Measurements from ENCODE around the gene IFI44L.

IFI44L gene

DNA sequence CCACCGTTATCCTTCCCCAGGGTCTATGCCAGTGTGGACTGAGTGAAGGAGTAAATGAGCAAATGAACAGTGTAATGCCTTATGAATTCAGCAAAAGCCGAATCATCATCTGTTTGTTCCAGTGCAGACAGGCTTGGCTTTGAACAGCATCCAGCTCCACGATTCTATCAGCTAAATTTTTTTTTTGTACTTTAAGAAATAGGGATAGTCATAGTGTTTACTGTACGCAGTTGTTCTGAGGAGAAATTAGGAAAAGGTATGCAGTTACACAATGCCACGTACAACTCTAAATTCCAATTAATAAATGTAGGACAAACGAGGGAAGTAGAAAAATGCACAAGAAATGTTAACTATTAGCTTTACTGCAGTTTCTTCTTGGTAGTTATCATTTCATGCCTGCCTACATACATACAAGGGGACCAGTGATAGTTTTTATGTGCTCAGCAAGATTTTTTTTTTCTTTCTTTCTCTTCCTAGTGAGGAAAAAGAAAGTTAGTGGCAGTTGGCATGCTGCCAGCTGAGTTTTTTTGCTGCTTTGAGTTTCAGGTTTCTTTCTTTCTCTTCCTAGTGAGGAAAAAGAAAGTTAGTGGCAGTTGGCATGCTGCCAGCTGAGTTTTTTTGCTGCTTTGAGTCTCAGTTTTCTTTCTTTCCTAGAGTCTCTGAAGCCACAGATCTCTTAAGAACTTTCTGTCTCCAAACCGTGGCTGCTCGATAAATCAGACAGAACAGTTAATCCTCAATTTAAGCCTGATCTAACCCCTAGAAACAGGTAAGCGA, at the start of gene IFI44L:
TSS of gene IFI44L (plus strand) at position 646 of the 777 bp plus-strand sequence. CDS start 7,468 bp downstream, outside the sequence.
- DNase-seq = peak; percentile 37 to 72 (median 58)

- DNase-seq = no peak
Observed at GRCh38 chr1:78570539-78570938, 49.7 kb upstream of the IFI44L start.

DNA sequence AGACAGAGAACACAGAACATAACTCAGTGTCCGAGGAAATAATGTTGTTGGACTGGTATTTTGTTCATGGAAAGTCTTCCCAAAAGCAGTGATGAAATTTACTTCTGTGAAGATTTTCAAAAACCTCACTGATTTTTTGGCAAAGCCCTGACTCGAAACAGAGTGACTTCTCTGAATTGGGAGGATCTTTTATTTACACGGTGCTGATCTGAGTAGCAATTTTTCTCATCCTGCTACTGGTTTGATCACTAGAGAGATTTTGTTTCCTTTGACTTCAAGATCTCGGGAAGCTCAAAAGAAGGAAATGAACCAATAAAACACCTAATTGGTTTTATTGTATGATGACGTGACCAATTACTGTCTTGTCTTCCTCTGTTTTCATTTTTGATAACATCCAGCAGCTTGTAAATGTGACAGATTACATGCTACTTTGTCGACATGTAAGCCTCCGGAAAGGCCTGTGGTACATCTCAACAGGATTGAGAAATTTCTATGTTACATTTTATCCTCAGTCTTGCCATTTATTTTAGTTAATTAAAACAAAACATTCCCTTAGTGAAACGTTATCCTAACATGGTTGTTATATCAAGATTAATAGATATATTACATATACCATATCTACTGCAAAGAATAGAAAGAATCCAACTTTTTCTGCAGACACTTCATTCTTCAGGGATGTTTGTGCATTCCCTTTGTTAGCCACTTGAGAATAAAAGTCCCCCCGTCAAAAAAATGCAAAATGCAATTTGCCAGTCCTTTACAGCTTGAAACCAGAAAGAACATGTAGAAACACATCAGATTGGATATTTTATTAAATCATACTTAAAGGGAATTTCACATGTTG, 42.8 kb upstream of the IFI44L start:
- no peak for DNase-seq

DNA sequence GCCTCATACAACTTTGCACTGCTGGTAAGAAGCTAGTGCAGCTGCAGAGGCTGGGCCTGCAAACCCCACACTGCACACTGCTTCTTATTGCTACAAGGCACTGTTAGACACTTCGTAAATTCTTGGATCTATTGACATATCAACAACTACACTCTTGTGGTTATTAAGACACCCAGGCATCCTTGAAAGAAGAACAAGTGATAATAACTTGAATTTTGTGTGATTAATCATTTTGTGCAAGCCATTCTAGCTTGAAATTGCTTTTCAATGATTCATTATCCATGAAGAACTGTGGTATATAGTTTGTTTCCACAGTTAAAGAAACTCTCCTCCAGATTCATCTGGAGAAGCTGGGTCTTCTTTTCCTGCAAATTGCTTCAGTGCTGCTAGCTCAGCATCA, 33.7 kb upstream of the IFI44L start:
- DNase-seq = no peak

GRCh38 chr1:78587211-78587610, 33.0 kb upstream of the IFI44L start:
- DNase-seq = no peak

DNA sequence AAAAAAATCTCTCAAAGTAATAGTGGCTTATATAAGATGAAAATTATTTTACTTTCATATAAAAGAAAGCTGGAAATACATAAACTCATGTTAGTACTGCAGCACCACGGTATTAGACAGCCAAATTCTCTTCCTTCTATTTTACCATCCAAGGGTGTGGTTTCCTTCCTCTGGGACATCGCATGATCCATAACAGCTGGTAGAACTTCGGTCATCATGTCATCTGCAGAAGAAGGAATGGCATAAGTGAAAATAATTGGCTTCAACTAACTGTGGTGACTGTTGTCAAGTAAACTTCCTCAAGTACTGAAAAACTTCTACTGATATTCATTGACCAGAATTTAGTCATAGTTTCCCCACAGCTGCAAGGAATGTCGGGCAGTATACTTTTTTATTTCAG, 28.3 kb upstream of the IFI44L start:
- no peak for DNase-seq

DNA sequence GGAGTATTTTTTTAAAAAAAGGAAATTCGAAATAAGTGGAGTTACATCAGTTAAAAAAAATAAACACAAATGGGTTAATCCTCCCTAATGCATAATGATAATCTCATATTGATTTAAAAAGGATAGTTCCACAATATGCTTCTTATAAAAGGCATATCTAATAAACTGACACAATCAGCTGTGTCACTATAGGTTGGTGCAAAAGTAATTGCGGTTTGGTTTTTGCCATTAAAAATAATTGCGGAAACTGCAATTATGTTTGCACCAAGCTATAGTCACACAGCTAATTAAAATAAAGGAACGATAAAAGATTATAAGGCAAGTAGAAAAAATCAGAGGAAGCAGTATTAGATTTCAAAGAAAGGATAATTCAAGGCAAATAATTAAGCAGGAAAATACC, 21.0 kb upstream of the IFI44L start:
- no peak for DNase-seq

DNA sequence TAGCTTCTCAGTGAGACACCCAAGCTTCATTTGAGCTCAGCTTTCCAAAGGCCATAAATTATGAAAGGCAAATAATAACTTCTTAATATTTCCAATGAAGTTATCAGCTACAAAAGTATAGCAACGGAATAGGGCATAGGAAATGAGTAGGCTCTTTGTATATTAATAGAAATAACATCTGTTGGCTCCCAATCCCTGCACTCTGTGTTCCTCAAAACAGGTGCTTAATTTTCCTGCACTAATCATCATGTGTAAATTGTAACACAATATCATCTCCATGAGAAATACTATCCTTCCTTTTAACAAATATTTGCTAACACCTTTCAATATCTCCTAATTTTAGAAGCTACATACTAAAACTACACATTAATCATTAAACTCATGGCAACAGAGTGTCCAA, 19.2 kb upstream of the IFI44L start:
- DNase-seq = no peak

GRCh38 chr1:78603206-78603605, 17.0 kb upstream of the IFI44L start:
- DNase-seq = no peak

DNA sequence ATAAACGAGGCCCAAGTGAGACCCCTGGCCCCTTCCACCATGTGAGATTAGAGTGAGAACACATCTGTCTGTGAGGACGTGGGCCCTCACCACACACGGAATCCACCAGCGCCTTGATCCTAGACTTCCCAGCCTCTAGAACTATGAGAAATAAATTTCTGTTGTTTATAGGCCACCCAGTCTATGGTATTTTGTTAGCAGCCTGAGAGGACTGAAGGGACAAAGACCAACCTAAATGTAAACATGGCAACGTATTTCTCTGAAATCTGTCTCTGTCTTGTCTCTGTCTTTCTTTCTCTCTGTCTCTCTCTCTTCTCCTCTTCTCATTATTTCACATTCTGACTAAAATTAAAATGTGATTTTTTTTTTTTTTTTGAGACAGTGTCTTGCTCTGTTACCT, 15.6 kb upstream of the IFI44L start:
- DNase-seq = no peak

GRCh38 chr1:78606274-78606673, 14.0 kb upstream of the IFI44L start:
- DNase-seq = no peak

DNA sequence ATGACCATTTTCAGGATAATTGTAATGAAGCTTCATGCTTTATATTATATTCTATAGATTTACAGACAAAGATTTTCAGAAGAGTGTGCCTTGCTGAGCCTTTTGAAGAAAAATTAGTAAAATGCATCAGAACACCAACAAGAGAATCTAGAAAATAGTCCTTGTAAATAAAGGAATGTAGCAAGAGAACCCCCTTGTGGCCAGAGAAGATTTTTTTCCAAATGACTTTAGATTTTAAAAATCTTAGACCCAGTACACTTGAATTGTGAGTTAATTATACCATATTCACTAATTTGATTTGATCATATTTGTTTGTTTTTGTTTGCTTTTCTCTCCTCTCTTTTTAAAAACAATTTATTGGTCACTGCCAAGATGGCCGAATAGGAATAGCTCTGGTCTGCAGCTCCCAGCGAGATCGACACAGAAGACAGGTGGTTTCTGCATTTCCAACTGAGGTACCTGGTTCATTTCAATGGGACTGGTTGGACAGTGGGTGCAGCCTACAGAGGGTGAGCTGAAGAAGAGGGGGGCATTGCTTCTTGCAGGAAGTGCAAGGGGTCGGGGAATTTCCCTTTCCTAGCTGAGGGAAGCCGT, 12.8 kb upstream of the IFI44L start:
- no peak for DNase-seq

DNA sequence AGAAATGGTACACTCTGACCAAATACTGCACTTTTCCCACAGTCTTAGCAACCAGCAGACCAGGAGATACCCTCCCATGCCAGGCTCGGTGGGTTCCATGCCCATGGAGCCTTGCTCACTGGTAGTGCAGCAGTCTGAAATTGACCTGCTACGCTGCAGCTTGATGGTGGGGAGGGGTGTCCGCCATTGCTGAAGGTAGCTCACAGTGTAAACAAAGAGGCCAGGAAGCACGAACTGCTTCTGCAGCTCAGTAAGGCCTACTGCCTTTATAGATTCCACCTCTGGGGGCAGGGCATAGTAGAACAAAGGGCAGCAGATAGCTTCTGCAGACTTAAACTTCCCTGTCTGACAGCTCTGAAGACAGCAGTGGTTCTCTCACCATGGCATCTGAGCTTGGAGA, 12.3 kb upstream of the IFI44L start:
- DNase-seq = no peak

DNA sequence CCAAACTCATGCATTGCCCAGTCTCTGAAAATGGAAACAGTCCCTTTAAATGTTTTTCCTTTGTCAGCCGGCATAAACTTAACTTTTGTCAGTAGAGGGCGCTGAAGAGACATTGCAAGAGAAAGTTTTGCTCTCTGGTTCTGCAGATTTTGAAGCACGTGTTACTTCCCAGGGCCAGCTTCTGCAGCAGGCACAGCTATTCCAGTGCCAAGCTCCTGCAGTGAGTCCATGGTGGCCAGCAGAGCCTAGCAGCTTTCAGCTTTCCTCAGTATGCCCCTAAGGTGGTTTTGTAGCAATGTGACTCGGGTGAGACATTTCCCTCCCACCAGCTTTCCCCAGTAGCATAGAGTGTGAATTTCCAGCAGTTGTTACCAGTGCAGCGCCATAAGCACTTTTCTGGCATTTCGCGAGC, 2.6 kb upstream of the IFI44L start:
- DNase-seq = peak; percentile 28 to 84 (median 46)

DNA sequence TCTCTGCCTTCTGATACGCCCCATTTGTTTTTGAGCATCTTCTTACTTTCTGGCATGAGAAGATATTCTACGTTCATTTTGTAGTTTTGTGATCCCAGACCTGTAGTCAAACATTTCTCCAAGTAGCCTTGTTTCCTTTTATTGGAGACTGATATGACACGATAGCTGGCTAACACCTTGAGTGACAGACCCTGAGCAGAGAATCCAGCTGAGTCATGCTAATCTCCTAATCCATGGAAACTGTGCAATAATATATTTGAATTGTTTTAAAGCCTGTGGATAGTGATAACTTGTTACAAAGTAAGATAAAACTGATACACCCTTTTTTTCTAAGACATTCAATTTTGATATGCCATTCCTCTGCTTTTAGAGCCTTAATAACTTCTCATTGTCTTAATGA, 1.2 kb upstream of the IFI44L start:
- DNase-seq = peak in 1 of 6 experiments; percentile 5

GRCh38 chr1:78619446-78619802, 824 bp upstream of the IFI44L start:
- peak in 1 of 6 experiments; percentile 12 for DNase-seq

DNA sequence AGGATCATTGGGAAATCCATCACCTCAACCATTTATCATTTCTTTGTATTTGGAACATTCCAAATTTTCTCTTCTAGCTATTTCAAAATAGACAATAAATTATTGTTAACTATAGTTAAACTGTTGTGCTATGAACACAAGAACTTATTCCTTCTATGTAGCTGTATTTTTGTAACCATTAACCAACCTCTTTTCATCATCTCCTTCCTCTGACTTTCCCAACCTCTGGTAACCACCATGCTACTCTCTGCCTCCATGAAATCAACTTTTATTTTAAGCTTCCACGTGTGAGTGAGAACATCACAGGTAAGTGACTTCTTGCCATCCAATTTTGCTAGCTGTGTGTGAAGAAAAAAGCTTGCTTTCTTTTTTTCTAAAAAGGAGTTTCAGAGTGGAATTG, 418 bp downstream of the IFI44L start:
- peak in 1 of 6 experiments; percentile 41 for DNase-seq

DNA sequence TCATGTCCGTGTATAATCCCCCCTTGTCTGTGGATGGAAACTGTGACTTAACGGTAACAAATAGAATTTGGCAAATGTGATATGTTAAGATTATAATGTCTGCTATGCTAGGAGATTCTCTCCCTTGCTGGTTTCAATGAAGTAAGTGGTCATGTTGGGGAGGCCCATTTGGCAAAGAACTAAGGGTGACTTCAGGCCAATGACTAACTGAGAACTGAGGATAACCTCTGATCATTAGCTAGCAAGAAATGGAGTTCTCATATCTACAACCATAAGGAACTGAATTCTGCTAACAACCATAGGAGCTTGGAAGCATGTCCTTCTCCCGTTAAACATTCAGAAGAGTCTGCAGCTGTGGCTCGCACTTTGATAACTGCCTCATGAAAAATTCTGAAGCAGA, 2.3 kb downstream of the IFI44L start:
- no peak for DNase-seq

DNA sequence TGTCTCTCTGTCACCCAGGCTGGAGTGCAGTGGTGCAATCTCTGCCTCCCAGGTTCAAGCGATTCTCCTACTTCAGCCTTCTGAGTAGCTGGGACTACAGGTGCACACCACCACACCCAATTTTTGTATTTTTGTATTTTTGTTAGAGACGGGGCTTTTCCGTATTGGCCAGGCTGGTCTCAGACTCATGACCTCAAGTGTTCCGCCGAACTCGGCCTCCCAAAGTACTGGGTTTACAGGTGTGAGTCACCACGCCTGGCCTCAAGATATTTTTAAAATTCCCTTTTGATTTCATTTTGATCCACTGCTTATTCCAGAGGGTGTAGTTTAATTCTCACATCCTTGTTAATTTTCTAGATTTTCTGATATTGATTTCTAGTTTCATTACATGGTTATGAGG, 3.8 kb downstream of the IFI44L start:
- DNase-seq = no peak

- no peak for DNase-seq
Observed at GRCh38 chr1:78627321-78627720, 7.1 kb downstream of the IFI44L start.

- no peak for DNase-seq
Observed at GRCh38 chr1:78630600-78630999, 10.4 kb downstream of the IFI44L start.

GRCh38 chr1:78633209-78633608, 13.0 kb downstream of the IFI44L start:
- DNase-seq = no peak

DNA sequence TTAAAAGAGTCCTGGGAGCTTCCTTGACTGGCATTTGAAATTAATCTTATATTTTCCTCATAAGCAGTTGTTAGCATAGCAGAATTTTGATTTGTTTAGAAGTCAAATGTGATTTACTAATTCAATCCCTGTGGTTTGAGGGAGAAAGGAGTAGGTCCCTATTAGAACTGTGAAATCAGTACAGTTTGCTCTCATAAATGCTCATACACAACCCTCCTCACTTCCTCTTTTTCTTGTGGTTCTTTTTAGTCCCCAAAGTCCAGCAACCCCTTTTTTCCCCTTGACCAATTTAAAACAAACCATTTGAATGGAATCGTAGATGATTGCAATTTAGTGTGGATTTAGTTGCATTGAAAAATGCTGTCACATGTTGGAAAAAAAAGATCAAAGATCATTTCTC, 20.2 kb downstream of the IFI44L start:
- no peak for DNase-seq

- no peak for DNase-seq
Observed at GRCh38 chr1:78641558-78641957, 21.3 kb downstream of the IFI44L start.
